A549 treated with AZD2906 at 1 μM for 4 hours (cell line): ENCODE results near the gene PSG11. TPM values are rescaled to one million over a fixed set of nuclear protein-coding genes. Genes with fewer than 3 reads are reported as not detected.

ENCODE experiments used
- total RNA-seq: library from RNA; stranded (reverse); fragments of 200-300 nt; extraction: Qiagen RNA extraction; gene quantifications from 5 replicates; pipeline ENCODE4 v1.2.3, GENCODE V29; 2022

PSG11 gene
- total RNA-seq = not detected in 5 replicates

DNA sequence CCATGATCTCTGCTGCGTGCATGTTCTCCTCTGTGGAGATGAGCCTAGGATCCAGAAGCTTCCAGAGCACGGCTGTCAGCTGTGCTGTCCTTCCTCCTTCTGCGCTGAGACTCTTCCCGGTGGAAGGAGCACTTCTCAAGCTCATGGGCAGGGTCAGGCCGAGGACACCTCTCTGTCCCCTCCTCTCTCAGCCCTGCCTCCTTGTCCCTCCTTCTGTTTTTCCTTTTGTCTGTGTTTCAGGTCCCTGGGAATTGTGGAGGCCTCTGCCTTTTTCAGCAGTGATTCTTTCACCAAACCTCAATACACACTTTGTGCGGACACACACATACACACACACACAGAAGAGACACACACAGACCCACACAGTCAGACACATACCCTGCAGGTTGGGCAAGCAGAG is at the start of gene PSG11:
PSG11 (minus strand) TSS at position 101 of the 400 bp plus-strand sequence; CDS start at position 4, 97 bp downstream.

Other genes with a start within 250 kb of the PSG11 start
- gene PSG1, start 146.8 kb downstream of the PSG11 start, total RNA-seq = 0.16 to 0.40 TPM (median 0.21 TPM) in 5 replicates
- 0.07 to 0.11 TPM in 2 of 5 replicates, not detected in the others for gene PSG6, start 108.6 kb downstream of the PSG11 start, total RNA-seq
- gene PSG7, start 89.3 kb downstream of the PSG11 start, total RNA-seq = 0.06 to 0.11 TPM (median 0.08 TPM) in 3 of 5 replicates, not detected in the others
- 0.07 TPM in 1 of 5 replicates, not detected in the others for gene PSG2, start 56.2 kb upstream of the PSG11 start, total RNA-seq
- gene PSG5, start 160.1 kb upstream of the PSG11 start, total RNA-seq = 0.45 to 0.90 TPM (median 0.52 TPM) in 5 replicates
- 0.37 to 0.83 TPM (median 0.52 TPM) in 5 replicates for gene PSG4, start 179.2 kb upstream of the PSG11 start, total RNA-seq
- gene PSG9, start 243.1 kb upstream of the PSG11 start, total RNA-seq = 0.08 to 0.20 TPM (median 0.09 TPM) in 4 of 5 replicates, not detected in the other